Effector memory CD8-positive, alpha-beta T cell (primary cell): ENCODE measurements around the gene SNRNP48.

ENCODE experiments used
- ATAC-seq: fragments of 150-1000 bp; cut with Tn5 transposase; replicated peaks from 2 replicates; pipeline ENCODE4 v1.10.0; 2021; ENCODE audit warnings: mild to moderate bottlenecking, moderate library complexity
- DNase-seq, 3 experiments: peaks; one replicate each; pipeline ENCODE4 v3.0.0; 2021
- H3K27ac Mint-ChIP-seq, 2 donors: one replicate each; pipeline ENCODE4 v1.8.0; 2022; ENCODE audit warnings: mild to moderate bottlenecking in 2 of 2, mixed read lengths in 2 of 2, moderate library complexity in 2 of 2
- H3K27me3 Mint-ChIP-seq, 2 donors: one replicate each; pipeline ENCODE4 v1.8.0; 2022; ENCODE audit warnings: mixed read lengths in 2 of 2
- H3K36me3 Mint-ChIP-seq: one replicate; pipeline ENCODE4 v1.8.0; 2022; ENCODE audit warnings: mild to moderate bottlenecking, moderate library complexity, mixed read lengths; ENCODE audit not compliant: insufficient read depth
- H3K4me1 Mint-ChIP-seq, 2 donors: one replicate each; pipeline ENCODE4 v1.8.0; 2022; ENCODE audit warnings: low read depth in 2 of 2, mixed read lengths in 2 of 2
- H3K4me3 Mint-ChIP-seq, 2 donors: one replicate each; pipeline ENCODE4 v1.8.0; 2022; ENCODE audit warnings: mild to moderate bottlenecking in 2 of 2, mixed read lengths in 2 of 2, moderate library complexity in 2 of 2
- H3K9me3 Mint-ChIP-seq, 2 donors: one replicate each; pipeline ENCODE4 v1.8.0; 2022; ENCODE audit warnings: mixed read lengths in 2 of 2

SNRNP48 gene

DNA sequence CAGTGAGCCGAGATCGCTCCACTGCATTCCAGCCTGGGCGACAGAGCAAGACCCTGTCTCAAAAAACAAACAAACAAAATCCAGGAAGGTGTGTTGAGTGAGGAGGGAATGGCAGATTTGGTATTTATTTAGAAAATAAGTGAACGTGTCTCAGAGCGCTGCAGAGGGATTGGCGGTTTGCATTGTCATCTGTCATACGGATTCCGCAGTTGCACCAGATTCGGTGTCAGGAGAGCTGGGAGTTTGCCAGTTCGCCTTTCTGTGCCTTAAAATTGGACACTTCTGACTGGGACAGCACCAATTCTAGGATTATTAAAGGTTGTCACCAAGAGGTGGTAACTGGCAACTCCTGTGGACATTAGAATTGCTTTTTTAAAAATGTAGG, 912 bp downstream of the SNRNP48 start:
- Mint-ChIP-seq H3K4me3 (peak overlapping the region; percentile 99 to 100), H3K27me3 (no peaks in the 10 kb centered on the region), H3K9me3 (no peaks in the 10 kb centered on the region), H3K36me3 (peaks cover 7% of the 10 kb centered on the region), H3K27ac (peak overlapping the region; percentile 92 to 99), H3K4me1 (peaks cover 27 to 35% of the 10 kb centered on the region in 2 donors)
- DNase-seq (no peak), ATAC-seq (no peak)

- Mint-ChIP-seq H3K36me3 (peaks cover 10% of the 10 kb centered on the region), H3K27me3 (no peaks in the 10 kb centered on the region), H3K4me3 (peak overlapping the region; percentile 99 to 100), H3K4me1 (peaks cover 27 to 35% of the 10 kb centered on the region in 2 donors), H3K9me3 (no peaks in the 10 kb centered on the region), H3K27ac (peak overlapping the region in 1 of 2 donors; percentile 14)
- ATAC-seq (no peak), DNase-seq (no peak)
Measured at GRCh38 chr6:7591770-7592169, 1.8 kb downstream of the SNRNP48 start.

- Mint-ChIP-seq H3K4me3 (no peak overlapping the region), H3K36me3 (peaks cover 20% of the 10 kb centered on the region), H3K27ac (peak overlapping the region in 1 of 2 donors; percentile 7), H3K27me3 (no peaks in the 10 kb centered on the region), H3K4me1 (peaks cover 27 to 35% of the 10 kb centered on the region in 2 donors), H3K9me3 (no peaks in the 10 kb centered on the region)
- DNase-seq (no peak), ATAC-seq (no peak)
Measured at GRCh38 chr6:7593229-7593628, 3.2 kb downstream of the SNRNP48 start.

DNA sequence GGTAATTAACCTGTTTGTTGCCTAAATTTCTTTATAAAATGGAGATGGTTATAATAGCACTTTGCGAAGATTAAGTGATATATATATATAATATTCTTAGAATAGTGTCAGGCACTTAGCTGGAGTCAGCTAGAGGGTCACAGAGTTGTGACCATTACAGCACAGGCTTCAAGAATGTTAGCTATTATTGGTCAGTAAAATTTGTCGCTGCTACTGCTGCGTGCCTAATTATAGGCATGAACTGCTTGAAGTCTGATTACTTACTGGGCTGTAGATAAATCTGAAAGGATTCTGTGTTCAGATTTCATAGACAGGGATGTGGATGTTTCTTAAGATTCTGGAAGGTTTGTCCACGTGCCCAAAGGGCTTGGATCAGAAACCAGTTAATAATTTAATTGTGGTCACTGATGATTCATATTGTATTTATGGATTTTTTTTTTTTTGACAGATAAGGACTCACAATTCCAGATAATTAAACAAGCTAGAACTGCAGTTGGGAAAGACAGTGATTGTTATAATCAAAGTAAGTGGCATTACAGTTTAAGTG, 4.7 kb downstream of the SNRNP48 start:
- Mint-ChIP-seq H3K4me3 (no peak overlapping the region), H3K27ac (peak overlapping the region in 1 of 2 donors; percentile 5), H3K4me1 (peaks cover 25 to 30% of the 10 kb centered on the region in 2 donors), H3K27me3 (no peaks in the 10 kb centered on the region), H3K36me3 (peaks cover 32% of the 10 kb centered on the region), H3K9me3 (no peaks in the 10 kb centered on the region)
- ATAC-seq (no peak), DNase-seq (no peak)

- peak overlapping the region in 1 of 2 donors; percentile 29 for H3K27ac Mint-ChIP-seq
- H3K9me3 Mint-ChIP-seq: no peaks in the 10 kb centered on the region
- peaks cover 90% of the 10 kb centered on the region for H3K36me3 Mint-ChIP-seq
- H3K4me1 Mint-ChIP-seq: no peaks in the 10 kb centered on the region
- H3K4me3 Mint-ChIP-seq: no peak overlapping the region
- ATAC-seq (no peak), DNase-seq (no peak)
- no peaks in the 10 kb centered on the region for H3K27me3 Mint-ChIP-seq
Measured at GRCh38 chr6:7604003-7604402, 14.0 kb downstream of the SNRNP48 start.

- Mint-ChIP-seq H3K4me1 (no peaks in the 10 kb centered on the region), H3K27me3 (no peaks in the 10 kb centered on the region), H3K36me3 (peaks cover 87% of the 10 kb centered on the region), H3K9me3 (no peaks in the 10 kb centered on the region), H3K4me3 (no peak overlapping the region), H3K27ac (peak overlapping the region in 1 of 2 donors; percentile 29)
- ATAC-seq (no peak), DNase-seq (no peak)
Measured at GRCh38 chr6:7604506-7604905, 14.5 kb downstream of the SNRNP48 start.

GRCh38 chr6:7615611-7616383, 25.8 kb downstream of the SNRNP48 start:
- peak; percentile 48 for ATAC-seq
- H3K27ac Mint-ChIP-seq: peak overlapping the region in 1 of 2 donors; percentile 45
- DNase-seq: peak; percentile 21 to 37 (median 31)

GRCh38 chr6:7617801-7618764, 28.1 kb downstream of the SNRNP48 start:
- H3K27ac Mint-ChIP-seq: no peak overlapping the region
- no peak for DNase-seq
- peaks cover 5 to 10% of the 10 kb centered on the region in 2 donors for H3K4me1 Mint-ChIP-seq
- no peak for ATAC-seq
- no peaks in the 10 kb centered on the region for H3K9me3 Mint-ChIP-seq
- no peak overlapping the region for H3K4me3 Mint-ChIP-seq
- peaks cover 6% of the 10 kb centered on the region for H3K36me3 Mint-ChIP-seq
- H3K27me3 Mint-ChIP-seq: peaks cover 7 to 10% of the 10 kb centered on the region in 2 donors

More at GRCh38 chr6:7615611-7616383, 25.8 kb downstream of the SNRNP48 start:
- peaks cover 0 to 9% of the 10 kb centered on the region in 2 donors for H3K27me3 Mint-ChIP-seq
- H3K4me3 Mint-ChIP-seq: peak overlapping the region in 1 of 2 donors; percentile 4
- H3K9me3 Mint-ChIP-seq: no peaks in the 10 kb centered on the region
- H3K36me3 Mint-ChIP-seq: peaks cover 15% of the 10 kb centered on the region
- peaks cover 5 to 10% of the 10 kb centered on the region in 2 donors for H3K4me1 Mint-ChIP-seq

GRCh38 chr6:7621761-7622160, 31.8 kb downstream of the SNRNP48 start:
- Mint-ChIP-seq H3K27me3 (peaks cover 7 to 17% of the 10 kb centered on the region in 2 donors), H3K9me3 (no peaks in the 10 kb centered on the region), H3K36me3 (no peaks in the 10 kb centered on the region), H3K27ac (no peak overlapping the region), H3K4me1 (peaks cover 0 to 5% of the 10 kb centered on the region in 2 donors), H3K4me3 (no peak overlapping the region)
- ATAC-seq (no peak), DNase-seq (no peak)

DNA sequence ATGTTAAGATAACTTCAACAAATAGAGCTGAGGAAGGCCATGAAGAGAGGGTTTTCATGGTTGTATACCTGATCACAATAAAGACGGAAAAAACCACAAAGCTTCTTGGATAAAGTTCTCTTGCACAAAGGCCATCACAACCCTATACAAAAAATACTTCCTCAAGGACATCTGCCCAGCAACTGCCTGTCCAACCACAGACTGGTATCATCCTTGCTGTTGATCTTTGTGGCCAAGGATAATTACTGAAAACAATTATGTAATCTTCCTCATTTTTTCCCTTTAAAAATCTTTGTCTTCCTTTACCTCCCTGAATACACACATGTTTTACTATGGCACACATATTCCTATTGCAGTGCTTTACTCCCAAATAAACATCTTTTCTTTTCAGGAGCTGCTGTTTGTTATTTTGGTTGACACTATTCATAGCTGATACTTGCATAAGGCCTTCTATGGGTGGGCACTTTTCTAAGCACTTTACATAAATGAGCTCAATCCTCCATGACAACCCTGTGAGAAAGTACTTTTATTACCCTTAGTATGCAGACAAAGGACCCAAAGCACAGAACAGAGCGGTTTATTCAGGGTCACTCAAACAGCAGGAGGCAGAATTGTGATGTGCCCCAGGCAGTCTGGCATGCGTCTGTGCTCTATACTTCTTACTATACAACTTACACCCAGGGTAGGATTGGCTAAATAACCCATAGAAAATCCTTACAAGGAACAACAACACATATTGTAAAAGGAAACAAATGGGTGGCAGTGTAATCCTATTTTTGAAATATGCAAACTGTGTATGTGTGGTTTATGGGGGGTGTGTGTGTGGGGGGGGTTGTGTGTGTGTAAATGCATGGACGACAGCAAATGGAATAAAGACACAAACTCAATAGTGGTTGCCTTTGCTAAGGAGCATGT, 35.1 kb downstream of the SNRNP48 start:
- no peak overlapping the region for H3K27ac Mint-ChIP-seq
- DNase-seq (no peak), ATAC-seq (no peak)
- H3K36me3 Mint-ChIP-seq: no peaks in the 10 kb centered on the region
- no peak overlapping the region for H3K4me3 Mint-ChIP-seq
- H3K4me1 Mint-ChIP-seq: no peaks in the 10 kb centered on the region
- H3K27me3 Mint-ChIP-seq: peaks cover 15 to 28% of the 10 kb centered on the region in 2 donors
- no peaks in the 10 kb centered on the region for H3K9me3 Mint-ChIP-seq

DNA sequence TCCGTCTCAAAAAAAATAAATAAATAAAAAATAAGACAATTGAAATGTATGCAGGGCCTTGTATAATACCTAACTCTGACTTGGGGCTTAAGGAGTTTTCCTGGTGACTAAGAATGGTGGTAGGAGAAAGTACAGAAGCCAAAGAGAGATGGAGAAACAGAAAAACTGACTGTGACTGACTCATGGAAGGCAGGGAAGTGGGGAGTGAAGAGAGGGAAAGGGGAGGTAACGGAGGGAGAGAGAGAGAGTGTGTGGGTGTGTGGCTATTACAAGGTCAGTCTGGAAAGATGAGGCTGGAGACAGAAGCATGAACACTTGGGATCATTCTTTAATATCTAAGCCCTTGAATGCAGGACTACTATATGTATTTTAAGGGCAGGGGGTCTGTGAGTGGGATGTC, 38.5 kb downstream of the SNRNP48 start:
- H3K4me1 Mint-ChIP-seq: no peaks in the 10 kb centered on the region
- ATAC-seq (no peak), DNase-seq (no peak)
- no peaks in the 10 kb centered on the region for H3K36me3 Mint-ChIP-seq
- no peak overlapping the region for H3K27ac Mint-ChIP-seq
- no peak overlapping the region for H3K4me3 Mint-ChIP-seq
- H3K9me3 Mint-ChIP-seq: no peaks in the 10 kb centered on the region
- peaks cover 8 to 38% of the 10 kb centered on the region in 2 donors for H3K27me3 Mint-ChIP-seq

DNA sequence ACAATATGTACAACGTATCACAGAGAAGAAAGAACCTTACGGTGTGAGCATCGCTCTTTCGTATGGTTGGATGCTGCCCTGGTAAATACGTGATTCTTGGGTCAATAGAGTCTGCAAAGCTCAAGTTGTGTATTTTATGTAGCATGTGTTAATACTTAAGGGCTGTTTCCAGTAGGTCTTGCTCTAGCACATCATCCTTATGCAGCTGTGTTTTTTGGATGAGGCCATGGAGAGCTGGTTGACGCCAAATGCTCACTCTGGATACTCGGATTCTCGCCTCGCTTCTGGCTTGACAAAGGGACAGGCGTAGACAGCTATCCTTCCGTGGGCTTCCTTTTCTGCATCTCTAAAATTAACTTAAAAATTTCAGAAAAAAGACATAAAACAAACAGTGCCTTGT, 38.9 kb downstream of the SNRNP48 start:
- Mint-ChIP-seq H3K4me3 (no peak overlapping the region), H3K27ac (no peak overlapping the region), H3K27me3 (peaks cover 8 to 36% of the 10 kb centered on the region in 2 donors), H3K4me1 (no peaks in the 10 kb centered on the region), H3K9me3 (no peaks in the 10 kb centered on the region), H3K36me3 (no peaks in the 10 kb centered on the region)
- no peak for DNase-seq
- ATAC-seq: no peak
